ENCODE measurements around the gene KLHL26.

The KLHL26 gene

DNA sequence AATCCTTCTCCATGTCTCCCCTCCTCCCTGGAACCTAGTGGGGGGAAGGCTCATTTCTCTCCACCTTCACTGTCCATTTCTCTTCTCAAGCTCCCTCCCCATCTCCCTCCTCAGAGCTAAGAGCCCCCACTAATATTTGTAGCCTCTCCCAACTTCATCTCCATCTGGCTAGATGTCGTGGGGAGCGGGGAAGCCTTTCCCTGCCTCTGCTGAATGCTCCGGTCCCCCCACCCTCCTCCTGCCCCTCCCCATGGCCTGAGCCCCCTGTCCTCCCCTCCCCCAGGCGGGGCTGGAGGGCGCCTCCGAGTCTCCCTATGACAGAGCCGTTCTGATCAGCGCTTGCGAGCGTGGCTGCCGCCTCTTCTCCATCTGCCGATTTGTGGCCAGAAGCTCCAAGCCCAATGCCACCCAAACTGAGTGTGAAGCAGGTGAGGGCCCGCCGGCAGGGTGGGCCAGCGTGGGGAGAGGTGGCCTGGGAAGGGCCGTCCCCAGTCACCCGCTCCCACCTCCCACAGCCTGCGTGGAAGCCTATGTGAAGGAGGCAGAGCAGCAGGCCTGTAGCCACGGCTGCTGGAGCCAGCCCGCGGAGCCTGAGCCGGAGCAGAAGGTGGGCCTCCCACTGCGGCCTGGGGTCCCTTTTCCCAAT lies 23.1 kb upstream of the KLHL26 start:
- Histone ChIP-seq H3K4me1 (ENCODE audit: control insufficient read depth in 5 of 5, insufficient read depth in 5 of 5, low read length in 5 of 5) (peaks cover 0 to 29% (median 11%) of the 10 kb centered on the region in 5 donors), H3K4me3 (ENCODE audit: low read depth in 1 of 5, low read length in 5 of 5) (no peak overlapping the region), H3K27ac (ENCODE audit: low read depth, low read length) (no peak overlapping the region), H3K9ac (ENCODE audit: low read length in 5 of 5) (no peak overlapping the region), H3K36me3 (ENCODE audit: control insufficient read depth in 5 of 5, insufficient read depth in 5 of 5, low read length in 5 of 5) (no peaks in the 10 kb centered on the region), H3K27me3 (ENCODE audit: control insufficient read depth in 5 of 5, insufficient read depth in 4 of 5, low read length in 5 of 5) (peaks cover 43 to 81% (median 71%) of the 10 kb centered on the region in 5 donors), H3K9me3 (ENCODE audit: control insufficient read depth in 5 of 5, low read length in 5 of 5) (no peaks in the 10 kb centered on the region)

DNA sequence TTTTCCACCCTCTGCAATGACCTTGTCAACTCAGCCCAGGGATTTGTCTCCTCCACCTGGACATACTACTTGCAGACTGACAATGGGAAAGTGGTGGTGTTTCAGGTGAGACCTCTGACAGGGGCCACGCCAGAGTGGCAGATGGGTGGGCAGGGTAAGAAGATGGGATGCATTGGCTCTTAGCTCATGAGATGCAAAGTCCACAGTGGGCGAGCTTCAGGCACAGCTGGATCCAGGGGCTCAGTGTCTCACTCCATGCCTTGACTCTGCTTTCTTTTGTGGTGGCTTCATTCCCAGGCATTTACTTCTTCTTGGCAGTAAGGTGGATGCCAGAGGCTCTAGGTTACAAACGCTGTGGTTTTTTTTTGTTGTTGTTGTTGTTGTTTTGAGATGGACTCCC lies 20.8 kb upstream of the KLHL26 start:
- H3K27me3 ChIP-seq (ENCODE audit: control insufficient read depth in 5 of 5, insufficient read depth in 4 of 5, low read length in 5 of 5): peaks cover 25 to 59% (median 50%) of the 10 kb centered on the region in 5 donors
- no peak overlapping the region for H3K27ac ChIP-seq (ENCODE audit: low read depth, low read length)
- H3K36me3 ChIP-seq (ENCODE audit: control insufficient read depth in 5 of 5, insufficient read depth in 5 of 5, low read length in 5 of 5): no peaks in the 10 kb centered on the region
- H3K9ac ChIP-seq (ENCODE audit: low read length in 5 of 5): no peak overlapping the region
- no peak overlapping the region for H3K4me3 ChIP-seq (ENCODE audit: low read depth in 1 of 5, low read length in 5 of 5)
- H3K9me3 ChIP-seq (ENCODE audit: control insufficient read depth in 5 of 5, low read length in 5 of 5): no peaks in the 10 kb centered on the region
- peaks cover 0 to 22% (median 11%) of the 10 kb centered on the region in 5 donors for H3K4me1 ChIP-seq (ENCODE audit: control insufficient read depth in 5 of 5, insufficient read depth in 5 of 5, low read length in 5 of 5)

DNA sequence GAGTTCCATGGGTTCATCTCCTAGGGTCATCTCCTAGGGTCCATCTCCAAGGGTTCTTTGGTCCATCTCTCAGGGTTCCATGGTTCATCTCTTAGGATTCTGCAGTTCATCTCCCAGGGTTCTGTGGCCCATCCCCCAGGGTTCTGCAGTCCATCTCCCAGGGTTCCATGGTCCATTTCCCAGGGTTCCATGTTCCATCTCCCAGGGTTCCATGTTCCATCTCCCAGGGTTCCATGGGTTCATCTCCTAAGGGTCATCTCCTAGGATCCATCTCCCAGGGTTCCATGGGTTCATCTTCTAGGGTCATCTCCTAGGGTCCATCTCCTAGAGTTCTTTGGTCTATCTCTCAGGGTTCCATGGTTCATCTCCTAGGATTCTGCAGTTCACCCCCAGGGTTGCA lies 19.3 kb upstream of the KLHL26 start:
- H3K27me3 ChIP-seq (ENCODE audit: control insufficient read depth in 5 of 5, insufficient read depth in 4 of 5, low read length in 5 of 5): peaks cover 12 to 50% (median 37%) of the 10 kb centered on the region in 5 donors
- H3K36me3 ChIP-seq (ENCODE audit: control insufficient read depth in 5 of 5, insufficient read depth in 5 of 5, low read length in 5 of 5): no peaks in the 10 kb centered on the region
- H3K9me3 ChIP-seq (ENCODE audit: control insufficient read depth in 5 of 5, low read length in 5 of 5): no peaks in the 10 kb centered on the region
- no peak overlapping the region for H3K9ac ChIP-seq (ENCODE audit: low read length in 5 of 5)
- H3K27ac ChIP-seq (ENCODE audit: low read depth, low read length): no peak overlapping the region
- H3K4me3 ChIP-seq (ENCODE audit: low read depth in 1 of 5, low read length in 5 of 5): no peak overlapping the region
- H3K4me1 ChIP-seq (ENCODE audit: control insufficient read depth in 5 of 5, insufficient read depth in 5 of 5, low read length in 5 of 5): peaks cover 0 to 8% (median 3%) of the 10 kb centered on the region in 5 donors

DNA sequence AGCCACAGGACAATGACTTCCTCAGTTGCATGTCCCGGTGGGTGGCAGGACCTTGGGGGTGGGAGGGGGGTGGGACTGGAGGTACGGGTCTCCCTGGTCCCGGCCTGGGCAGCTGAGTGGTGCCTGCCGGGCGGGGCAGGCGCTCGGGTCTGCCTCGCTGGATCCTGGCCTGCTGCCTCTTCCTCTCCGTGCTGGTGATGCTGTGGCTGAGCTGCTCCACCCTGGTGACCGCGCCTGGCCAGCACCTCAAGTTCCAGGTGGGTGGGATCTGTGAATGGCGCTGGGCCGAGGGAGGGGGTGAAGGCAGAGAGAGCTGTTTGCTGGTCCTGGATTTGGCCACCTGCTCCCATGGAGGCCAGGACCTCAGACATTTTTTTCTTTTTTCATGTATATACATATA lies 18.6 kb upstream of the KLHL26 start:
- Histone ChIP-seq H3K27me3 (ENCODE audit: control insufficient read depth in 5 of 5, insufficient read depth in 4 of 5, low read length in 5 of 5) (peaks cover 11 to 44% (median 30%) of the 10 kb centered on the region in 5 donors), H3K36me3 (ENCODE audit: control insufficient read depth in 5 of 5, insufficient read depth in 5 of 5, low read length in 5 of 5) (no peaks in the 10 kb centered on the region), H3K9me3 (ENCODE audit: control insufficient read depth in 5 of 5, low read length in 5 of 5) (no peaks in the 10 kb centered on the region)

DNA sequence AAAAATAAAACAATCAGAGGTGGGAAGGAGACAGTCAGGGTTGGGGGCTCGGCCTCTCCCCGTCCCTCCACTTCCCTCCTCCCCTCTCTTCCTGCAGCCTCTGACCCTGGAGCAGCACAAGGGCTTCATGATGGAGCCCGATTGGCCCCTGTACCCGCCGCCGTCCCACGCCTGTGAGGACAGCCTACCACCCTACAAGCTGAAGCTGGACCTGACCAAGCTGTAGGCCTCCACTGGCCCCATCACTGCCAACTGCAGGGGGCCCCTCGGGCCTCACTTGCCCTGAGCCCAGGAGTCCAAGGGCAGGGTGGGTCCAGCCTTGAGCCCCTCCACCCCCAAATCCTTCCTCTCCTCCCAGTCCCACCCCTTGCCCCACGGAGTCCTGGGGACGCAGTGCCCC lies 16.5 kb upstream of the KLHL26 start:
- Histone ChIP-seq H3K4me3 (ENCODE audit: low read depth in 1 of 5, low read length in 5 of 5) (no peak overlapping the region), H3K9me3 (ENCODE audit: control insufficient read depth in 5 of 5, low read length in 5 of 5) (no peaks in the 10 kb centered on the region), H3K27ac (ENCODE audit: low read depth, low read length) (no peak overlapping the region), H3K4me1 (ENCODE audit: control insufficient read depth in 5 of 5, insufficient read depth in 5 of 5, low read length in 5 of 5) (no peaks in the 10 kb centered on the region), H3K36me3 (ENCODE audit: control insufficient read depth in 5 of 5, insufficient read depth in 5 of 5, low read length in 5 of 5) (no peaks in the 10 kb centered on the region), H3K9ac (ENCODE audit: low read length in 5 of 5) (no peak overlapping the region), H3K27me3 (ENCODE audit: control insufficient read depth in 5 of 5, insufficient read depth in 4 of 5, low read length in 5 of 5) (peaks cover 0 to 24% (median 15%) of the 10 kb centered on the region in 5 donors)

More for the DNA sequence above, 18.6 kb upstream of the KLHL26 start:
- H3K9ac ChIP-seq (ENCODE audit: low read length in 5 of 5): no peak overlapping the region
- H3K27ac ChIP-seq (ENCODE audit: low read depth, low read length): no peak overlapping the region
- H3K4me1 ChIP-seq (ENCODE audit: control insufficient read depth in 5 of 5, insufficient read depth in 5 of 5, low read length in 5 of 5): peaks cover 0 to 1% (median 0%) of the 10 kb centered on the region in 5 donors
- no peak overlapping the region for H3K4me3 ChIP-seq (ENCODE audit: low read depth in 1 of 5, low read length in 5 of 5)

DNA sequence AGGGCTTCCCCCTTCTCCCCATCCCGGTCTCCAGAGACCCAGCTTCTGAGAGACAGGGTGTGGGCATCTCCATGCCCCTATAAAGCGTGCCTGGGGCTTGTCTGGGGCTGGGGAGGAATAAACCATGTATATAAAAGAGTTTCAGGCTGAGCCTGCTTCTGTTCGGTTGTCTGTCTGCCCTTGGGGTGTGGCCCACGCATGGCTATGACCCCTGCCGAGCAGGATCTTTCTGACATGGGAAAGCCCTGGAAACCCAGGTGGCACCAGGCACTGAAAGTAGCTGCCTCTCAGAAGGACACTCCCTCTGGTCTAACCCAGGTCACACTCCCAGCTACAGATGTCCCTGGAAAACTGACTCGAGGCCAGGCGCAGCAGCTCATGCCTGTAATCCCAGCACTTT lies 15.9 kb upstream of the KLHL26 start:
- Histone ChIP-seq H3K36me3 (ENCODE audit: control insufficient read depth in 5 of 5, insufficient read depth in 5 of 5, low read length in 5 of 5) (no peaks in the 10 kb centered on the region), H3K4me1 (ENCODE audit: control insufficient read depth in 5 of 5, insufficient read depth in 5 of 5, low read length in 5 of 5) (no peaks in the 10 kb centered on the region), H3K27ac (ENCODE audit: low read depth, low read length) (no peak overlapping the region), H3K9me3 (ENCODE audit: control insufficient read depth in 5 of 5, low read length in 5 of 5) (no peaks in the 10 kb centered on the region), H3K4me3 (ENCODE audit: low read depth in 1 of 5, low read length in 5 of 5) (no peak overlapping the region), H3K9ac (ENCODE audit: low read length in 5 of 5) (no peak overlapping the region), H3K27me3 (ENCODE audit: control insufficient read depth in 5 of 5, insufficient read depth in 4 of 5, low read length in 5 of 5) (peaks cover 0 to 22% (median 13%) of the 10 kb centered on the region in 5 donors)

DNA sequence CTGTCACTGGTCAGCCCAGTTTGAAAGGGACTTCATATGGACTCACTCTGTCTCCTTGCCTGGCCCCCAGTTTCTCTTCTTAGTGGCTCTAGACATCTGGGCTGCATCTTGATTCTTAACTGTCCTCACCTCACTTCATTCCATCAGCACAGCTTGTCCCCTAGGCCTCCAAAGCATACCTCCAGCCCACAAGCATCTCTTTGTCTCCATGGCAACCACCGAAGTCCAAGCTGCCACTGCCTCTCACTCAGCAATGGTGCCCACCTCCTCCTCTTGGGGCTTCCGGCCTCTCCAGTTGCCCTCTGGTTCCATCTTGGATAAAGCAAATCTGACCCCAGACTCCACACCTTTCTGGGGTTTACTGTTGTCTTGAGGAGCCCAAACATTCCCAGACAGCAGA lies 9.9 kb upstream of the KLHL26 start:
- peaks cover 0 to 8% (median 2%) of the 10 kb centered on the region in 5 donors for H3K4me1 ChIP-seq (ENCODE audit: control insufficient read depth in 5 of 5, insufficient read depth in 5 of 5, low read length in 5 of 5)
- H3K9me3 ChIP-seq (ENCODE audit: control insufficient read depth in 5 of 5, low read length in 5 of 5): no peaks in the 10 kb centered on the region
- no peak overlapping the region for H3K27ac ChIP-seq (ENCODE audit: low read depth, low read length)
- H3K36me3 ChIP-seq (ENCODE audit: control insufficient read depth in 5 of 5, insufficient read depth in 5 of 5, low read length in 5 of 5): no peaks in the 10 kb centered on the region
- no peak overlapping the region for H3K9ac ChIP-seq (ENCODE audit: low read length in 5 of 5)
- H3K4me3 ChIP-seq (ENCODE audit: low read depth in 1 of 5, low read length in 5 of 5): no peak overlapping the region
- peaks cover 0 to 4% (median 0%) of the 10 kb centered on the region in 5 donors for H3K27me3 ChIP-seq (ENCODE audit: control insufficient read depth in 5 of 5, insufficient read depth in 4 of 5, low read length in 5 of 5)

DNA sequence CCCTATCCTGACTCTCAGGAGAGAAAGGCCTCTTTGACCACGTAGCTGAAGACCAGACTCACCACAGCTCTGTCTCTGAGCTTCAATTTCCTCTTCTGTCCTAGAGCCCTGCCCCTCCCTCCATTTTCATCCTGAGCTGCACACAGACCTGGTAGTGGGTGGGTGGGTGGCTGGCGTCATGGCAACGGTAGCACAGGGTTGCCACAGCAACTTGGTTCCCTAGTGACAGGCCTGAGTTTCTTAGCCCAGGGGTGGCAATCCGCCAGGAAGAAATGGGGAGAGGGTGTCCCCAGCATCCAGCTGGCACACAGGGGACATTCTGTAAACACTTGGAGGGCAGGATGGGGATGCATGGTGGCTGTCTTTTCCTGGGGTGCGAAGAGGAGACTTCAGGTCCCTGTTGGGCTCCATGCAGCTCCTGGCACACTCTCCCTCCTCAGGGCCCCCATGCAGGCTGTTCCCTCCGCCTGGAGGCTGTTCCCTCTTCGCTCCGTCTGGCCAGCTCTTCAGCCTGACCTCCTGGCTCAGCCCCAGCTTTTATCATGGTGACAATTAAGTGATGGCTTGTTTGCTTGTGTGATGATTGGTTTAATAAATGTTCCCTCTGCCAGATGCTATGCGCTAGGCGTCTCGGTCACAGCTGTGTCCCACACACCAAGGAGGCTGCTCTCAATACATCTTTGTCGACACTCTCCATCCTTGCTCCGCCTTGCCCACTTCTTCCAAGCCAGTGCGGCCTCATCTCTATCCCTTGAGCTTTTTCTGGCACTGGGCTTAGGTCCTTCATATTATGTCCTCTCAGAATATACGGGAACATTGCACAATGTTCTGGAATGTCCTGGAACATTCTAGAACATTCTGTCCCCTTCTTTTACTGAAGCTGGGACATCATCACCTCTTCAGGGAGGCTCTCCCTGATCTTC lies 7.4 kb upstream of the KLHL26 start:
- Histone ChIP-seq H3K9ac (ENCODE audit: low read length in 5 of 5) (no peak overlapping the region), H3K36me3 (ENCODE audit: control insufficient read depth in 5 of 5, insufficient read depth in 5 of 5, low read length in 5 of 5) (no peaks in the 10 kb centered on the region), H3K27ac (ENCODE audit: low read depth, low read length) (no peak overlapping the region), H3K4me1 (ENCODE audit: control insufficient read depth in 5 of 5, insufficient read depth in 5 of 5, low read length in 5 of 5) (peaks cover 0 to 8% (median 2%) of the 10 kb centered on the region in 5 donors), H3K4me3 (ENCODE audit: low read depth in 1 of 5, low read length in 5 of 5) (no peak overlapping the region), H3K9me3 (ENCODE audit: control insufficient read depth in 5 of 5, low read length in 5 of 5) (no peaks in the 10 kb centered on the region), H3K27me3 (ENCODE audit: control insufficient read depth in 5 of 5, insufficient read depth in 4 of 5, low read length in 5 of 5) (no peaks in the 10 kb centered on the region)

DNA sequence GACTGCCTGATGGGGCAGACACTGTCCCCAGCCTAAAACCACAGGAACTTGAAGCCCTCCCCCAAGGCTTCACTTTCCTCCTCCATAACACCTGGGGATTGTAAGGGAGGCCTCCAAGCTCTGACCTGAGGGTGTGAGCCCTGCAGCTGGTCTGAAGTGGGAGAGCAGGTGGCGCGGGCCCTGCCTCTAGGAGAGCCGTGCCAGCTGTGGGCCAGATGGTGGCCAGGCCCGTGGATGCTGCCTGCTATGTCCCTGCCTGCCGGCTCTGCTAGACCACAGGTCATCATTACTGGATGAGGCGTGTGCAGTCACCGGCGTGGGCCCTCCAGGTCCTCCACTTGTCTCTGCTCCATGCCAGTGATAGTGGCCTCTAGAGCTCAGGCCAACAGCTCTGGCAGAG lies 3.5 kb upstream of the KLHL26 start:
- no peak overlapping the region for H3K27ac ChIP-seq (ENCODE audit: low read depth, low read length)
- no peak overlapping the region for H3K9ac ChIP-seq (ENCODE audit: low read length in 5 of 5)
- H3K9me3 ChIP-seq (ENCODE audit: control insufficient read depth in 5 of 5, low read length in 5 of 5): no peaks in the 10 kb centered on the region
- no peaks in the 10 kb centered on the region for H3K27me3 ChIP-seq (ENCODE audit: control insufficient read depth in 5 of 5, insufficient read depth in 4 of 5, low read length in 5 of 5)
- peaks cover 2 to 28% (median 17%) of the 10 kb centered on the region in 5 donors for H3K4me1 ChIP-seq (ENCODE audit: control insufficient read depth in 5 of 5, insufficient read depth in 5 of 5, low read length in 5 of 5)
- no peaks in the 10 kb centered on the region for H3K36me3 ChIP-seq (ENCODE audit: control insufficient read depth in 5 of 5, insufficient read depth in 5 of 5, low read length in 5 of 5)
- no peak overlapping the region for H3K4me3 ChIP-seq (ENCODE audit: low read depth in 1 of 5, low read length in 5 of 5)
